OCI-LY3 (cell line): ENCODE results near the gene NRROS.
A peak's percentile ranks its signal among the peaks of the same experiment; 100 is the strongest.

Experiments used
- H2AFZ ChIP-seq: fragments of 200-600, 300-600 bp; shearing (Covaris generic); 2 replicates; pipeline ENCODE4 v1.6.0; 2014; ENCODE audit warnings: antibody characterized with exemption, low read depth, low read length
- H3K27ac ChIP-seq: fragments of 200-600, 300-600 bp; sonication (generic); 2 replicates; pipeline ENCODE4 v1.5.1; 2014; ENCODE audit warnings: mild to moderate bottlenecking, low read length, moderate library complexity, mixed read lengths
- H3K27me3 ChIP-seq: fragments of 200-600, 300-600 bp; sonication (generic); 2 replicates; pipeline ENCODE4 v1.6.1; 2014; ENCODE audit warnings: low read depth, low read length, mixed read lengths
- H3K36me3 ChIP-seq: fragments of 200-600, 300-600 bp; sonication (generic); replicated peaks from 2 replicates; pipeline ENCODE3; 2014; ENCODE audit warnings: low read depth, low read length, mixed read lengths
- H3K4me1 ChIP-seq: fragments of 300-600, 200-600 bp; sonication (generic); 2 replicates; pipeline ENCODE4 v1.6.1; 2014; ENCODE audit warnings: low read length, mixed read lengths
- H3K4me2 ChIP-seq: fragments of 200-600, 300-600 bp; sonication (generic); 2 replicates; pipeline ENCODE4 v1.6.1; 2014; ENCODE audit warnings: low read length, mixed read lengths
- H3K4me3 ChIP-seq: fragments of 300-600, 200-600 bp; sonication (generic); 2 replicates; pipeline ENCODE4 v1.5.1; 2014; ENCODE audit warnings: antibody characterized with exemption, mild to moderate bottlenecking, low read length, moderate library complexity
- H3K79me2 ChIP-seq: fragments of 300-600, 200-600 bp; shearing (Covaris generic); 2 replicates; pipeline ENCODE4 v1.6.1; 2014; ENCODE audit warnings: mild to moderate bottlenecking, low read length, mixed read lengths
- H3K9ac ChIP-seq: fragments of 300-600, 200-600 bp; shearing (Covaris generic); 2 replicates; pipeline ENCODE4 v1.6.0; 2014; ENCODE audit warnings: mild to moderate bottlenecking, low read length, moderate library complexity
- H3K9me3 ChIP-seq: fragments of 200-600, 300-600 bp; shearing (Covaris generic); 2 replicates; pipeline ENCODE4 v1.6.1; 2014; ENCODE audit warnings: low read length, mixed read lengths; ENCODE audit not compliant: insufficient read depth
- H4K20me1 ChIP-seq: fragments of 200-600, 300-600 bp; sonication (generic); 2 replicates; pipeline ENCODE4 v1.6.1; 2016; ENCODE audit warnings: low read length, mixed read lengths; ENCODE audit not compliant: insufficient read depth
- EZH2phosphoT487 ChIP-seq: fragments of 200-600 bp; shearing (Covaris generic); IDR thresholded peaks from 2 replicates; pipeline ENCODE4 v1.6.1; 2018; ENCODE audit warnings: antibody characterized with exemption, mixed run types, low read depth
- TF ChIP-seq, protein P1 (sequence below): fragments of 200-600, 300-600 bp; sonication (generic); IDR thresholded peaks from 2 replicates; pipeline ENCODE4 v1.5.1; 2014; ENCODE audit warnings: antibody characterized with exemption, low read length, low read depth

NRROS gene

GRCh38 chr3:196689941-196690660 is 50.6 kb downstream of the NRROS start:
- no peak overlapping the region for H2AFZ ChIP-seq
- H3K4me1 ChIP-seq, result peaks cover under 1% of the 10 kb centered on the region
- no peaks in the 10 kb centered on the region for H4K20me1 ChIP-seq
- H3K9me3 ChIP-seq, result no peaks in the 10 kb centered on the region
- H3K4me3 ChIP-seq, result no peak overlapping the region
- H3K27me3 ChIP-seq, result no peaks in the 10 kb centered on the region
- H3K4me2 ChIP-seq, result no peak overlapping the region
- H3K27ac ChIP-seq, result no peak overlapping the region
- peaks cover 4% of the 10 kb centered on the region for H3K36me3 ChIP-seq
- no peak overlapping the region for H3K9ac ChIP-seq
- H3K79me2 ChIP-seq, result no peaks in the 10 kb centered on the region
- no peak for TF ChIP-seq EZH2phosphoT487
- TF ChIP-seq, protein P1, sequence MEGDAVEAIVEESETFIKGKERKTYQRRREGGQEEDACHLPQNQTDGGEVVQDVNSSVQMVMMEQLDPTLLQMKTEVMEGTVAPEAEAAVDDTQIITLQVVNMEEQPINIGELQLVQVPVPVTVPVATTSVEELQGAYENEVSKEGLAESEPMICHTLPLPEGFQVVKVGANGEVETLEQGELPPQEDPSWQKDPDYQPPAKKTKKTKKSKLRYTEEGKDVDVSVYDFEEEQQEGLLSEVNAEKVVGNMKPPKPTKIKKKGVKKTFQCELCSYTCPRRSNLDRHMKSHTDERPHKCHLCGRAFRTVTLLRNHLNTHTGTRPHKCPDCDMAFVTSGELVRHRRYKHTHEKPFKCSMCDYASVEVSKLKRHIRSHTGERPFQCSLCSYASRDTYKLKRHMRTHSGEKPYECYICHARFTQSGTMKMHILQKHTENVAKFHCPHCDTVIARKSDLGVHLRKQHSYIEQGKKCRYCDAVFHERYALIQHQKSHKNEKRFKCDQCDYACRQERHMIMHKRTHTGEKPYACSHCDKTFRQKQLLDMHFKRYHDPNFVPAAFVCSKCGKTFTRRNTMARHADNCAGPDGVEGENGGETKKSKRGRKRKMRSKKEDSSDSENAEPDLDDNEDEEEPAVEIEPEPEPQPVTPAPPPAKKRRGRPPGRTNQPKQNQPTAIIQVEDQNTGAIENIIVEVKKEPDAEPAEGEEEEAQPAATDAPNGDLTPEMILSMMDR, result no peak

DNA sequence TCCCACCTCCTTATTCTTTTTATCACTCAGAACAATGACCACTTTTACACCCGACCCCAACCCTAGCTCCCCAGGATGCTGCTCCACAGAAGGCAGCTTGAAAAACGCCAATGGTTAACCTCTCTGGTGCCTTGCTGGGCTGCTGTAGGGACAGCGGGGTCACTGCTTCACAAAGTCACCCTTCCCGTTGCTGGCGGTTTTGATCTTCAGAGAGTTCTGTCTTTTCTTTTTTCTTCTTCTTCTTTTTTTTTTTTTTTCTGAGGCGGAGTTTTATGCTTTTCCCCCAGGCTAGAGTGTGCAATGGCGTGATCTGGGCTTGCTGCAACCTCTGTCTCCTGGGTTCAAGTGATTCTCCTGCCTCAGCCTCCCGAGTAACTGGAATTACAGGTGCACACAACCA is 51.9 kb downstream of the NRROS start:
- Histone ChIP-seq H3K4me3 (no peak overlapping the region), H2AFZ (no peak overlapping the region), H3K9ac (no peak overlapping the region), H3K27me3 (no peaks in the 10 kb centered on the region), H3K4me1 (no peaks in the 10 kb centered on the region), H3K9me3 (no peaks in the 10 kb centered on the region), H3K79me2 (no peaks in the 10 kb centered on the region), H3K4me2 (no peak overlapping the region), H3K36me3 (peaks cover 4% of the 10 kb centered on the region), H4K20me1 (no peaks in the 10 kb centered on the region), H3K27ac (no peak overlapping the region)
- TF ChIP-seq EZH2phosphoT487, result no peak
- TF ChIP-seq, protein P1, result no peak

DNA sequence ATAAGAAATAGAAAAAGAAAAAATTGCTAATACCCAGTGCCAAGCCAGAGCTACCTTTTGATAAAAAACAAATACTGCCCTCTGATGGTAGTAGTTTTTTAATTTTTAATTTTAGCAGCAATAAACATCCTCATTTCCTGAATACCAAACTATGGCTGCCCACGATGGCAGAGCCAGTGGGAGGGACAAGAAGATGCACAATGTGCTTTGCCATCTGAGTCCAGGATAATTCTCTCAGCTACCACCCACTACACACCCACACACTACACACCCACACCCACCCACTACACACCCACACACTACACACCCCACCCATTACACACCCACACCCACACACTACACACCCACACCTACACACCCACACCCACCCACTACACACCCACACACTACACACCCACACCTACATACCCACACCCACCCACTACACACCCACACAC is 54.7 kb downstream of the NRROS start:
- Histone ChIP-seq H3K4me3 (no peak overlapping the region), H3K9me3 (no peaks in the 10 kb centered on the region), H2AFZ (no peak overlapping the region), H3K4me2 (no peak overlapping the region), H3K27me3 (no peaks in the 10 kb centered on the region), H4K20me1 (no peaks in the 10 kb centered on the region), H3K27ac (no peak overlapping the region), H3K9ac (no peak overlapping the region), H3K36me3 (peaks cover 4% of the 10 kb centered on the region), H3K4me1 (no peaks in the 10 kb centered on the region), H3K79me2 (no peaks in the 10 kb centered on the region)
- TF ChIP-seq, protein P1, result peak; percentile 10; the same call in 1 of the 2 replicates
- no peak for TF ChIP-seq EZH2phosphoT487

- Histone ChIP-seq H4K20me1 (no peaks in the 10 kb centered on the region), H3K27ac (no peak overlapping the region), H3K4me2 (no peak overlapping the region), H3K4me3 (no peak overlapping the region), H3K79me2 (no peaks in the 10 kb centered on the region), H3K9ac (no peak overlapping the region), H3K9me3 (no peaks in the 10 kb centered on the region), H2AFZ (no peak overlapping the region), H3K27me3 (no peaks in the 10 kb centered on the region), H3K36me3 (peaks cover 4% of the 10 kb centered on the region), H3K4me1 (no peaks in the 10 kb centered on the region)
- no peak for TF ChIP-seq EZH2phosphoT487
- TF ChIP-seq, protein P1, result no peak
Observed at GRCh38 chr3:196694941-196695848, 55.7 kb downstream of the NRROS start.
